ENCODE measurements around the gene CPPED1.
"Not testable (repeated sequence)": the region's sequence is repeated elsewhere in the genome, so short reads cannot be mapped to it uniquely, and the experiment has no call there.

The CPPED1 gene

DNA sequence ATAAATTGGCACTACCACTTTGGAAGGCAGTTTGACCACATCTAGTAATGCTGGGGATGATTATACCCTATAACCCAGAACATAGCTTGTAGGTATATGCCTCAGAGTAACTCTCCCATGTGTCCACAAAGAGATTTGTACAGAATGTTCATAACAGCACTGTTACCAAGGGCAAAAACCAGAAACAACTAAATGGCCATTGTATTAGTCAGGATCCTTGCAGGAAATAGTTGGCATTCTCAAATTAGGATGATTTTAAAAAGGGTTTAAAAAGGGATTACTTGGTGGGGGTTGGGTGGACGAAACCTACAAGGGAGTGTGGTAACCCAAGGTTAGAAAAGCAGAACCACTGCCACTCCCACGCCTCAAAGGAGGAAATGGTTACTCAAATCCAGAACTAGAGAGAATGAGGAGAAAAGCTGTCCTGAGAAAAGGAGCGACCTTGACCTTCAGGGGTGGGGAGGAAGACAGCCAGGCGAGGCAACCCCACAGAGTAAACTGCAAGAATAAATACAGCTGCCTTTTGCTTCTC, 2.1 kb downstream of the CPPED1 start:
- no peak for DNase-seq

DNA sequence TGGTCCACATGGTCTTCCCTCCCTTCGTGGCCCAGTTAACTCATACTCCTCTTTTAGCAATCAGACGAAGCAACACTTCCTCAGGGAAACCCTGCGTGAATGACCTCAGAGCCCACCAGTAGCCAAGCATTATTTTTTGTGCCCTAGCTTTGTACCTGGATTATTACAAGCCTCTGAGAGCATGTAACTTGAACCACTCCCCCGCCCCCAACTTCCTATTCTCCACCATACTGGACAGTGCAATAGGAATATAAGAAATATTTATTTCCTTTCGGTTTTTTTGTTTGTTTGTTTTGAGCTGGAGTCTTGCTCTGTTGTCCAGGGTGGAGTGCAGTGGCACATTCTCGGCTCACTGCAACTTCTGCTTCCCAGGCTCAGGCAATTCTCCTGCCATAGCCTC, 2.9 kb downstream of the CPPED1 start:
- DNase-seq = no peak

DNA sequence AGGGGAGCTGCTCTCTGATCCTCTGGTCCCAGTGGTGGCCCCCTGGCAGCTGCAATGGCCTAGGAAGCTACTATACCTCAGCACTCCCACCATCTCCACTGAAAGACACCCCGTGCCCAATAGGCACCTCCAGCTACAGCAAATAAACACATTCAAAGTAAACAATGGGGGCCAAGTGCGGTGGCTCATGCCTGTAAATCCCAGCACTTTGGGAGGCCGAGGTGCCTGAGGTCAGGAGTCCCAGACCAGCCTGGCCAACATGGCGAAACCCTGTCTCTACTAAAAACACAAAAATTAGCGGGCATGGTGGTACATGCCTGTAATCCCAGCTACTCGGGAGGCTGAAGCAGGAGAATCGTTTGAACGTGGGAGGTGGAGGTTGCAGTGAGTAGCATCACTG, 3.7 kb downstream of the CPPED1 start:
- not testable (repeated sequence) for DNase-seq

DNA sequence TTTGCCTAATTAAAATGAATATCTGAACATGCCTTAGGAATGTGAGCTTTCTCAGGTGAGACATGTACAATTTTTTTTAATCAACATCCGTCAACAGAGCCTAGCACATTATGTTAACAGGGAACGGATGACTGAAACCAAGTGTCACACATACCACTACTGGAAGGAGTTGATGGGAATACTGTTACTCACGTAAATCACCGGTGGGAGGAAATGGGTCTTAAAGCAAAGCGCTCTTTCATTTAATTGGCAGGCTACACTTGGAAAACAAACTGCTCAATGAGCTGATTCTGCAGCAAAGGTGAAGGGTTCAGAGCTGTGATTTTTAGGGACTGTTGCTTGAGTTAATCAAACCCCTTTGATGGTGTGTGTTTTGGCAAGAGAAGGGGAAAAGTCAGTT, 4.8 kb downstream of the CPPED1 start:
- no peak for DNase-seq

DNA sequence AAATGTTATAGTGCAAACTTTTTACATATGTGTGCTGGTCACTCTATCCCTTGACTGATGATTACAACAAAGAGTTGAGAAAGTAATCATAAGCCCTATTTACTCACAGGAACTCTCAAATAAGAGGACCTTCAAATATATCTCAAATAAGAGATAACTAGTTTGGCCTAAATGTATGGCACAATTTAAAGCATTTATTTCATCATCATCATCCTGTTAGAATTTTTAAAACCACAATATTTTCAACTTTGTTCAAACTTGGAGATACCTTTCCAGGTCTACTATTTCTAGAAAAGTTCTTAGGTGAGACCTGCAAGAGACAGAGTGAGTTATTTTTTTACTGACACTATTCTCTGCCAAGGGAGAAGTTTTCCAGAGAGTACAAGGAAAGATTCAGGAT, 5.5 kb downstream of the CPPED1 start:
- DNase-seq = no peak

DNA sequence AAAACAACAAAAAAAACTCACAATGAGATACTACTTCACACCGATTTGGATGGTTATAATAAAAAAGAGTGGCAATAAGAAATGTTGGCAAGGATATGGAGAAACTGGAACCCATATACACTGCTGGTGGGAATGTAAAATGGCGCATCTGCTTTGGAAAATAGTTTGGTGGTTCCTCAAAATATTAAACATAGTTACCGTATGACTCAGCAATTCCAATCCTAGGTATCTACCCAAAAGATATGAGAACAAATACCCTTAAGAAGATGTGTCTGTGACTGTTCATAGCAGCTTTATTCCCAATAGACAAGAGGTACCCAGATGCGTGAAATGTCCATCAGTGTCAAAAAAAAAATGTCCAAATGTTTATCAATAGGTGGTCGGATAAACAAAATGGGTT, 7.2 kb downstream of the CPPED1 start:
- DNase-seq = no peak

DNA sequence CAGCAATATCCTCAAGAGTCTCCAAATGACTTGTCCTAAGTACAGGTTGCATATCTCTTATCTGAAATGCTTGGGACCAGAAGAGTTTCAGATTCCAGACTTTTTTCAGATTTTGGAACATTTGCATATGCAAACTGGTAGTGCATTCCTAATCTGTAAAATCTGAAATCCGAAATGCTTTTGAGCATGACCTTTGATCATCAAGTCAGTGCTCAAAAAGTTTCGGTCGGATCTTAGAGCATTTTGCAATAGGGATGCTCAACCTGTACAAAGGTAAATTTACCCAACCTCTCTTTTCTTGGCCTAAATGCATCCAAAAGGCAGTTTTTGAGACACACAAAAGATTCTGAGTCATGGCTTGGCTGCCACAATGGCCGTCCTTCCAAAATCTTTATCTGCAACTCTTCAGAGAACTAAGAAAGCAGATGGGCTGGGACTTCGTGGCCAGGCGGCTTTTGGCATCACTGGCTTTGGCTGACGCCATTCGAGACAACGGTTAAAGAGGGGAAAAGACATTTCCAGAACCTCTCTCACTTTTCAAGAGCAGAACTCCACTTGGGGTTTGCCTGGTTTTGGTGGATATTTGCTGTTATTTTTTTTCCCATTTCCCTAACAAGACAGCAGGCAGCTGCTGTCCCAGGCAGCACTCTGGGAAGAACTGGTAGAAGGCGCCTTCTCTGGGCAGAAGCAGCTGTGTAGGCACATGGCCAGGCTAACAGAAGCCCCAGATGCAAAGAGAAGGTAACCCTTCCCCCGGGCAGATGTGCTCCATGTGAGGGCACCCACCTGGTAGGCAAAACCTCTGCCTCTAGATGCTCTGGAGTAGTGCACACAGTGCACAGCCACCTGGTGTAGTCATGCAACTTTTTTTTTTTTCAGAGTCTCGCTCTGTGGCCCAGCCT, 8.9 kb downstream of the CPPED1 start:
- no peak for DNase-seq

DNA sequence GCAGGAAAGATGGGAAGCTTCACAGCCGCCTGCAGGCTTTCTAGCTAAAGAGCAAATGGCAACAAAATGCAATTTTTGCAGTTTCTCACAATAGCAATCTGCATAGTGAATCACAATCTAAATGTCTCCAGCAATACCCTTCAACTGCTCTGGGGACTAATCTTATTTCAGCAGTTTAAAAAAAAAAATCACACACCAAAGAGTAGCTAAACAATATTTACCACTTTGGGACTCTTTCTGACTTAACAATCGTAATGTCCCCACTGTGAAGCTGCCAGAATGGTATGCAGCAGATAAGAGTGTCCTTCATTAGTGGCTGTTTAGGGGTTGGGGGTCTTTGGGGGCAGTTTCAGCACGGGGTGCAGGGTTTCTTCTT, 9.8 kb downstream of the CPPED1 start:
- DNase-seq = no peak

DNA sequence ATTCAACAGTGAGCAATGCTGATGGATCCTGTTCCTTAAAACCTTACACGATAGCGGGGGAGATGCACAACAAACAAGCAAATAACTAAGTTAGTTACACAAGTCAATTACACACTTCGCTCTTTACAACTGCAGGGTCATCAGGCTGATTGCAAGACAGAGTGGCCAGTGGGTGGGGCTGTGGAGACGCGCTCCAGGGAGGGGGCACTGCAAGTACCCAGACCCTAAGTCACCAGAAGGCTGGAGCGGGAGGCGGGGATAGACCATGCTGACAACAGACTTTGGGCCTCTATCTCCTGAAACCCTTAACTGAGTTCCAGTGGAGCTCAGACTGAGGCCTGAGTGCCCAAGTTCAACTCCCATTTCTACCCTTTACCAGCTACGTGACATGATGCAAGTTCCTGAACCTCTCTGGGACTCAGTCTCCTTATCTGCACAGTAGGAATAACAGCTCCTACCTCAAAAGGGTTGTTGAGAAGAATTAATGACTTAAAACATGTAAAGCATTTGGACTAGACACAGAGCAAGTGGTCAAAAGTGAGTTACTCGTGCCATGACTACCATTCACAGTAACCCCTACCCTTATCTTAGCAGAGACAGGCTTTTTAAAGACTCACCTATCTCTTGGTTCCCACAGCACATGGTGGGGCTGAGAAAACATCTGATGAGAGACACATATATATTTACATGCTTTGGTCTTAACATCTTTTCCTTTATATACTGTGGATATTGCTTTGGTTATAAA, 10.4 kb downstream of the CPPED1 start:
- no peak for DNase-seq

DNA sequence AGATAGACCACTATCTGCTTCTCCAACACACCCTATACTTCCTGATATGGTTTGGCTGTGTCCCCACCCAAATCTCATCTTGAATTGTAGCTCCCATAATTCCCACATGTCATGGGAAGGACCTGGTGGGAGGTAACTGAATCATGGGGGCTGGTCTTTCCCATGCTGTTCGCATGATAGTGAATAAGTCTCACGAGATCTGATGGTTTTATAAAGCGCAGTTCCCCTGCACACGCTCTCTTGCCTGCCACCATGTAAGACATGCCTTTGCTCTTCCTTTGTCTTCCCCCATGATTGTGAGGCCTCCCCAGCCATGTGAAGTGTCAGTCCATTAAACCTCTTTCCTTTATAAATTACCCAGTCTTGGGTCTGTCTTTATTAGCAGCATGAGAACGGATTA, 11.2 kb downstream of the CPPED1 start:
- not testable (repeated sequence) for DNase-seq

DNA sequence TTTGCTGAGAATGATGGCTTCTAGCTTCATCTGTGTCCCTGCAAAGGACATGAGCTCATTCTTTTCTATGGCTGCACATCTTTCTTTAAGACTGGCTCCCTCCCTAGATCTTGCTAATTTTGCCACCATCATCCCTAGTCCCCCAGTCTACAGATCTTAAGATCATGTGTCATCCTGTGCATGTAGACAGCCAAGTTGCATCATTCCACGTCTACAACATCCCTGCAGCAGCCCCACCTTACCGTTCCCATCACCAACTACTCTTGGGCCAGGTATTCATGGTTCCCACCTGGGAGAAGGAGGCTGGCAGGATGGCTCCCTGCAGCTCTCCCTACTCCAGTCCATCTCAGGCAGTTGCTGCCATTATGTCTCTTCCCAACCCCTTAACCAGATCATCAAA, 12.3 kb downstream of the CPPED1 start:
- DNase-seq = no peak

DNA sequence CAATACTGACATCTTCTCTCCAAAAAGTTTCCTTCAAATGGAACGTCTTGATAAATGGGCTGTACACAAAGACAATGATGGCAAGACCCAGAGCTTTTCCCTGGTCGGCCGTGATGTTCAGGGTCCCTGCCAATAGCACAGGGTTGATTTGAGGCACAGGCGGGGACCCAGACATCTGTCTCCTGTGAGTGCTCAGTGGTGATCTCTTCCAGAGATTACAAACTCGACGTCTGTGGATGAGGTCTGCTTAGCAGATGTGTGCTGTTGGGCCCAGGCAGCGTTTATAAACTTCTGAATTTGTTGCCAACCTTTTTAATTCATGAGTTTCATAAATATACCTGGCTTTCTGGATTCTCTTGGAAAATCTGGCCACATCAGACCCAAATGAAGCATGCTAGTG, 14.9 kb downstream of the CPPED1 start:
- DNase-seq = no peak

DNA sequence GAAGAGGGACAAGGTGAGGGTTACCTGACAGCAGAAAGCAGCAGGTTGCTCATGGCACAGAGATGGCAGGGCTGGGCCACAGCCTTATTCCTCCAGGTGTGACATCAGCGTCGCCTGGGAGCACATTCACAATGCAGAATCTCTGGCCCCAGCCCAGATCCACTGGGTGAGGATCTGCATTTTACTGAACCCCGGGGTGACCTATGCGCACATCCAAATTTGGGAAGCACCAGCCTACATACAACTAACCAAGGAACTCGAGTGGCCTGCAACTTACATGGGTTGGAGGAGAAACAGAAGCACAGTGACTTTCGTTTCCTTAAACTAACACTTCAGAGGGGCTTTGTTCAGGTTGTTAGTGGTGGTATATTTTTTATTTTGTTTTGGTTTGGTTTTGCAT, 17.6 kb downstream of the CPPED1 start:
- no peak for DNase-seq

DNA sequence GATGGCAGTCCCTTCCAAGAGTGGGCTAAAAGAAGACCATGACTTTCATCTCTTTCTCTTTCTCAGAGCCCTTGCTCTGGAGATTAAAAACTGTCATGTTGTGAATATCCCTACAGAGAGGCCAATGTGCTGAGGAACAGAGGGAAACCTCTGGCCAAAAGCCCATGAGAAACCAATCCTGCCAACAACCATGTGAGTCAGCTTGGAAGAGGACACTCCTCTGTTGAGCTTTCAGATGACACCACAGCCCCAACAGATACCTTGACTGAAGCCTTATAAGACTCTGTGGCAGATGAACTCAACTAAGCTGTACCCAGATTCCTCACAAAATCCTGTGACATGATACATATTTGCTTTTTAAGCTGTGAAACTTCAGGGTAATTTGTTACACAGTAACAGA, 19.6 kb downstream of the CPPED1 start:
- no peak for DNase-seq

DNA sequence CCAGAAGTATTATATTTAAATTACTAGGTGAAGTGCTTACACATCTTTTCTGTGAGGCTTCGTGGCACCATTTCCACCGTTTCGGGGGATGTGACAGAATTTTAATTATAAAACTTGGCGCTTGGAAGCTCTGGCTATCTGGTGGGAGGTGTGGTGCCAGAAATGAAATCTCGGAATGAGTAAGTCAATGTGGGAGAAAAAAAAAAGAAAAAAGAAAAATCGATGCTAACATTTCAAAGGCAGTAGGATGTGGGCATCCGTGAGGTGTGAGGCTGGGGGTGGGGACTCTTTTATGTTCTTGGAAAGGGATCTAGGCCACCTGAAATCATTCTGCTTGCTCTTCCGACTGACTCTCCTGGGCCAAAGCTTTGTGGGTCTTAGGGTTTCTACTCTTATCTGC, 21.9 kb downstream of the CPPED1 start:
- DNase-seq = no peak

DNA sequence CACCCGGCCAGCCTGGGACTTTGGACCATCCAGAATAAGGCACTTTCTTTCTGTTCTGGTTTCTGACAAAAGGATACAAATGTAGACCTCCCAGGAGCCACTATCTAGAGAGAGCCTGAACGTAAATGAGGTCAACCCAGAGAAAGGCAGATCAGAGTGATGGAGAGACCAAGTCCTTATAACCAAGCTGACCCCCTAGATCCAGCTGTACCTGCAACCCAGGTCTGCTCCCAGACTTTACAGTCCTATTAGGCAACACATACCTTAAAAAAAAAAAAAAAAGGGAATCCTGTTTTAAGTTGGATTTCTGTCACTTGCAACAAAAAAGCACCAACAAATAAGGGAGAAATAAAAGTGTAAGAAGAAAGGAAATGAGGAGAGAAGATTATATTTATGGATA, 23.2 kb downstream of the CPPED1 start:
- DNase-seq = no peak

DNA sequence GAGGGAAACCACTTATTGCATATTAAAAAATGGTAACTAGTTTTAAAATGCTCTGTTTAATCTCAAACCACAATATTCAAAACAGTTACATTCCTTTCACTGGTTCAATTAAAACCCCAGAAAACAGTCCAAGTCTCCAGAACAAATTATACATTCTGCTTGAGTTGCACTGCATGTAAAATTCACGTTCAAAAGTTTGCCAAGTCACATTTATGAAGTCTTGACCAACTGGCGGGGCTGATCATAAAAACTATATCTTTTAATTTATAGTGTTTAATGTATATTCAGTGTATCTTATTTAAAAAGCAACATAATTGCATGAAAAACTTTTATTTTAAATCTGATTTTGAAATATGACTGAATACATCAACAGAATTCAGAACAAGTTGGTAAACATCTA, 25.0 kb downstream of the CPPED1 start:
- DNase-seq = no peak

DNA sequence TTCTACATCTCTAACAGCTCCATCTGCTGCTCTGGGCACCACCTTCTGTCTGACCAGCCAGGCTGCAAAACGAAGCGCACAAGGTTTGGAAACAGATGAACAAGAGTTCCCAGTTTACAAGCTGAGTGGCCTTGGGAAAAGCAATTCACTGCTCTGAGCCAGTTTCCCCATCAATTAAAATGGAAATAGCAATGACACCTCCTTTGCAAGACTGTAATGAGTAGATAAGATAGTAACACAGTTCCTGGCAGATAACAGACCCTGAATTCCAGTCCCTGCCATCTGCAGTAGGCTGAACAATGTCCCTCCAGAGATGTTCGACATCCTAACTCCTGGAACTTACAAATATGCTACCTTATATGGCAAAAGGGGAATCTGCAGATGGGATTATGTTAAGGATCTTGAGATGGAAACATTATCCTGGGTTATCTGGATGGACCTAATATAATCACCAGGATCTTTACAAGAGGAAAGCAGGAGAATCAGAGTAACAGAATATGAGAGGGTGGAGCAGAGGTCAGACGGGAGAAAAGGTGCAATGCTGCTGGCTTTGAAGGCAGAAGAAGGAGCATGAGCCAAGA, 27.9 kb downstream of the CPPED1 start:
- no peak for DNase-seq

DNA sequence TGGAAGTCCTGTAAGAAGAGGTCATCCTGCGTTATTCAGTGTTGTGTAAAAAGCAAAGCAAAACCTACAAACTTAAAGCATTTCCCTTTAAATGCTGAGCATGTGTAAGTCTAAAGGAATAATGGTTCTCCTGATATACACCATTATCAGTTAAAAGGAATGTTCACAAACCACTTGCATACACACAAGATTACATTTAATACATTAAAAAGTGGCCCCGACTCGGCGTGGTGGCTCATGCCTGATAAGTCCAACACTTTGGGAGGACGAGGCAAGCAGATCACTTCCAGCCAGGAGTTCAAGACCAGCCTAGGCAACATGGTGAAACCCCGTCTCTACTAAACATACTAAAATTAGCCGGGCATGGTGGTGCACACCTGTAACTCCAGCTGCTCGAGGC, 30.5 kb downstream of the CPPED1 start:
- DNase-seq = no peak

DNA sequence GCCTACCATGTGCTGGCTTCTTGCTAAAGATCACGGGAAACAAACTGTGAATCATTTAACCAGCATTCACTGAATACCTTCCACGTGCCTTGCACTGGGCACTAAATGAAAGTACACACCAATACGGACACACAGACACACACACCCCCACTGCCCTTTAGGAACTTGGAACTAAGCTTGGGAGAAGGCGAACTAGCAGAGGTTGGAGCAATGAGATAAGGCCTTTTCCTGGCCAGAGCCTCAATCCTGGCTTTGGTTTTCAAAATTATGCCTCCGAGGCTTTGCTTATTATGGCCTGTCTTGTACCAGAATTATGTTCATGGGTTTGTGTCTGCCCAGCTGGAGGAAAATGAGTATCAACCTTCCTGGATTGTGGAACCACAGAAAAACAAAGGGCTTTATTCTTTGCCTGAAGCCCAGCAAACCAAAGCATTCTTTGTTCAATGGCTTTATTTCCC, 32.3 kb downstream of the CPPED1 start:
- DNase-seq = no peak

DNA sequence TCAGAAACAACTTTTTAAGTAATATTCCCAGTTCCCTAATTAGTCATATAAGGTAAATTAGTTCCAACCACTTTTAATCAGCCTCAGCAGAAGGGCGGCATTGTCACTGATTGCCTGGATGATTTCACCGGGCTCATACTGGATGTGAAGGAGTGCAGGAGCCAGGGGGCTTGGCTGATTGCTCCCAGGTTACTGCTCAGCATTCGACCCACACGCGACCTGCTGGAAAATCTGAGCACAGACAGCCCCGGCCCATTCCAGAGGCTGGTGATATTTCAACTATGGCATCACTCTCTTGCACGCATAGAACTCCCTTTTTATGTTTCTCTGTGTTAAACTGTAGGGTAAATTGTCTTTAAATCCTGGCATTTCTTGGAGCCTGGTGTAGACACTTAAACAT, 34.2 kb downstream of the CPPED1 start:
- DNase-seq = no peak

DNA sequence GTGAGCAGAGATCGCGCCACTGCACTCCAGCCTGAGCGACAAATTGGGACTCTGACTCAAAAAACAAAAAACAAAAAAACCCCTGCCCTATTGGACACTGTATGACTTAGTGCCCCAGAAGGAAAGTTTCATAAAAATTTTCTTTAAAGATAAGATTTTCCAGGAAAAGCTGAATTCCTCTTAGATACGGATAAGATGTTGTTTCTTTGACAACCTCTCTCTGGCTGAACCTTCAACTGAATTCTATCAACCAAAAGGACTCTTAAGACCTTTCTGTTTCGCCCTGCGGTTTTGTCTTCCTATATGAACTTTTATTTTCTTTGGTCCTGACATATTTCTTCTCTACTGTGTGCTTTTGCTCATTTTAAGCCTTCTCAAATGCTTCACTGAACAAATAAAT, 35.8 kb downstream of the CPPED1 start:
- DNase-seq = no peak

DNA sequence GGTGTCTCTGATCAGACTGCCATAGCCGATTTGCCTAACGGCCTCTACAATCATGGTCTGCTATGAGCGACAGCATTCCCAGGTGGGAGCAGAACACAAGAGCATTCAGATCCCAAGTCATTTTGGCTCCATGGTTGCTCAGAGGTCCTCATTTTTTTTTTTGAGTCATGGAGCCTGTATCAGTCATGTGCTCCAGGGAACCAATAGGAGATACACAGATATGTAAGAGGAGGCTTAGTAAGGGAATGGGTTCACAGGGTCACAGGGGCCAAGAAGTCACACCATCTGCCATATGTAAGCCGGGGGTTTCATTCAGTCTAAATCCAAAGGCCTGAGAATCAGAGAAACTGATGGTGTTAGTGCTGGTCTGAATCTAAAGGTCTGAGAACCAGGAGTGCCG, 36.8 kb downstream of the CPPED1 start:
- DNase-seq = no peak

DNA sequence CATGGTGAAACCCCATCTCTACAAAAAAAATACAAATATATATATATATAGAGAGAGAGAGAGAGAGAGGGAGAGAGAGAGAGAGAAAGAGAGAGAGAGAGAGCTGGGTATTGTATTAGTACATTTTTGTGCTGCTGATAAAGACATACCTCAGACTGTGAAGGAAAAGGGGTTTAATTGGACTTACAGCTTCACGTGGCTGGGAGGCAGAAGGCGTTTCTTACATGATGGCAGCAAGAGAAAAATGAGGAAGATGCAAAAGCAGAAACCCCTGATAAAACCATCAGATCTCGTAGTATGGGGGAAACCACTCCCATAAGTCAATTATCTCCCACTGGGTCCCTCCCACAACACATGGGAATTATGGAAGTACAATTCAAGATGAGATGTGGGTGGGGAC, 37.5 kb downstream of the CPPED1 start:
- DNase-seq = not testable (repeated sequence)

All from COR-L47 (cell line).